Suprapubic skin (tissue), 4 donors: ENCODE measurements around the gene DNPH1.

Experiments used
- POLR2A ChIP-seq, 2 donors: fragments of 450-650 bp; IDR thresholded peaks; one replicate each; pipeline ENCODE4 v1.6.1; 2017; ENCODE audit warnings: antibody characterized with exemption in 2 of 2, mild to moderate bottlenecking in 2 of 2, moderate library complexity in 2 of 2
- POLR2AphosphoS5 ChIP-seq, 3 donors: sonication (generic); formaldehyde crosslinking; IDR thresholded peaks; one replicate each; pipeline ENCODE4 v1.6.1; 2017; ENCODE audit warnings: antibody characterized with exemption in 3 of 3
- TF ChIP-seq, protein P1 (sequence below), 2 donors: fragments of 200-600 bp in 1 of 2; fragments of 450-650 bp in 1 of 2; sonication (generic) in 1 of 2; IDR thresholded peaks; one replicate each; pipeline ENCODE4 v1.5.1; 2016 to 2019; ENCODE audit warnings: antibody characterized with exemption in 2 of 2, mild to moderate bottlenecking in 1 of 2, moderate library complexity in 1 of 2

GRCh38 chr6:43188426-43188825 lies 40.9 kb downstream of the DNPH1 start:
- TF ChIP-seq, protein P1, sequence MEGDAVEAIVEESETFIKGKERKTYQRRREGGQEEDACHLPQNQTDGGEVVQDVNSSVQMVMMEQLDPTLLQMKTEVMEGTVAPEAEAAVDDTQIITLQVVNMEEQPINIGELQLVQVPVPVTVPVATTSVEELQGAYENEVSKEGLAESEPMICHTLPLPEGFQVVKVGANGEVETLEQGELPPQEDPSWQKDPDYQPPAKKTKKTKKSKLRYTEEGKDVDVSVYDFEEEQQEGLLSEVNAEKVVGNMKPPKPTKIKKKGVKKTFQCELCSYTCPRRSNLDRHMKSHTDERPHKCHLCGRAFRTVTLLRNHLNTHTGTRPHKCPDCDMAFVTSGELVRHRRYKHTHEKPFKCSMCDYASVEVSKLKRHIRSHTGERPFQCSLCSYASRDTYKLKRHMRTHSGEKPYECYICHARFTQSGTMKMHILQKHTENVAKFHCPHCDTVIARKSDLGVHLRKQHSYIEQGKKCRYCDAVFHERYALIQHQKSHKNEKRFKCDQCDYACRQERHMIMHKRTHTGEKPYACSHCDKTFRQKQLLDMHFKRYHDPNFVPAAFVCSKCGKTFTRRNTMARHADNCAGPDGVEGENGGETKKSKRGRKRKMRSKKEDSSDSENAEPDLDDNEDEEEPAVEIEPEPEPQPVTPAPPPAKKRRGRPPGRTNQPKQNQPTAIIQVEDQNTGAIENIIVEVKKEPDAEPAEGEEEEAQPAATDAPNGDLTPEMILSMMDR (IDR thresholded peaks at IDR 0.05), result no peak
- TF ChIP-seq POLR2A (IDR thresholded peaks at IDR 0.05) (no peak), POLR2AphosphoS5 (IDR thresholded peaks at IDR 0.05) (no peak)
